HFFc6 (cell line): Measurements from ENCODE around the gene GET3. TPM values are rescaled to one million over a fixed set of nuclear protein-coding genes. Genes with fewer than 3 reads are reported as not detected.

Experiments used
- DNase-seq: peaks from one replicate; pipeline ENCODE4 v3.0.0-alpha.2; 2018
- H3K27ac Mint-ChIP-seq: 2 replicates; pipeline ENCODE4 v1.8.0; 2020; ENCODE audit warnings: mild to moderate bottlenecking, mixed read lengths
- H3K27me3 Mint-ChIP-seq: 2 replicates; pipeline ENCODE4 v1.8.0; 2021; ENCODE audit warnings: mild to moderate bottlenecking, moderate library complexity, mixed read lengths; ENCODE audit not compliant: insufficient read depth
- H3K36me3 Mint-ChIP-seq: 2 replicates; pipeline ENCODE4 v1.8.0; 2021; ENCODE audit warnings: low read depth, mixed read lengths
- H3K4me1 Mint-ChIP-seq: 2 replicates; pipeline ENCODE4 v1.8.0; 2020; ENCODE audit warnings: low read depth, mixed read lengths
- H3K4me3 Mint-ChIP-seq: 2 replicates; pipeline ENCODE4 v1.8.0; 2020; ENCODE audit warnings: mild to moderate bottlenecking, moderate library complexity, mixed read lengths
- H3K9me3 Mint-ChIP-seq: 2 replicates; pipeline ENCODE4 v1.8.0; 2020; ENCODE audit warnings: mild to moderate bottlenecking, mixed read lengths
- total RNA-seq, 6 experiments: library from RNA; stranded (reverse); fragmentation: NEBNext Ultra II Directional; extraction: Animal tissue kit (Norgen Biotek cat#: 25700); gene quantifications; 2 replicates in 1 of 6; 3 replicates in 5 of 6; pipeline ENCODE4 v1.2.3, GENCODE V29; 2021
- TF ChIP-seq, protein P1 (sequence below): fragments of 200-600 bp; sonication (generic); IDR thresholded peaks from 2 replicates; pipeline ENCODE4 v1.5.0; 2021; ENCODE audit warnings: antibody characterized with exemption, mild to moderate bottlenecking

Gene GET3
- total RNA-seq, 6 experiments from 2014 or later = 97.0 to 116 (median 107) TPM

DNA sequence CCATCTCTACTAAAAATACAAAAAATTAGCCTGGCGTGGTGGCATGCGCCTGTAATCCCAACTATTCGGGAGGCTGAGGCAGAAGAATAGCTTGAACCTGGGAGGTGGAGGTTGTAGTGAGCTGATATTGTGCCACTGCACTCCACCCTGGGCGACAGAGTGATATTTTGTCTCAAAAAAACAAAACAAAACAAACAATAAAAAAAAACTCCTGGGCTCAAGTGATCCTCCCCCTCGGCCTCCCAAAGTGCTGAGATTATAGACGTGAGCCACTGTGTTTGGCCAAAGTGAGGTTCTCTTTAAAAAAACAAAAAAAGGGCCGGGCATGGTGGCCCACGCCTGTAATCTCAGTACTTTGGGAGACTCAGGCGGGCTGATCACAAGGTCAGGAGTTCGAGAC is 50.2 kb downstream of the GET3 start:
- Mint-ChIP-seq H3K36me3 (no peaks in the 10 kb centered on the region), H3K4me1 (peaks cover 26% of the 10 kb centered on the region), H3K9me3 (peaks cover 4% of the 10 kb centered on the region; the same call in 1 of the 2 replicates), H3K27ac (no peak overlapping the region), H3K27me3 (peaks cover 11% of the 10 kb centered on the region), H3K4me3 (no peak overlapping the region)
- TF ChIP-seq, protein P1, sequence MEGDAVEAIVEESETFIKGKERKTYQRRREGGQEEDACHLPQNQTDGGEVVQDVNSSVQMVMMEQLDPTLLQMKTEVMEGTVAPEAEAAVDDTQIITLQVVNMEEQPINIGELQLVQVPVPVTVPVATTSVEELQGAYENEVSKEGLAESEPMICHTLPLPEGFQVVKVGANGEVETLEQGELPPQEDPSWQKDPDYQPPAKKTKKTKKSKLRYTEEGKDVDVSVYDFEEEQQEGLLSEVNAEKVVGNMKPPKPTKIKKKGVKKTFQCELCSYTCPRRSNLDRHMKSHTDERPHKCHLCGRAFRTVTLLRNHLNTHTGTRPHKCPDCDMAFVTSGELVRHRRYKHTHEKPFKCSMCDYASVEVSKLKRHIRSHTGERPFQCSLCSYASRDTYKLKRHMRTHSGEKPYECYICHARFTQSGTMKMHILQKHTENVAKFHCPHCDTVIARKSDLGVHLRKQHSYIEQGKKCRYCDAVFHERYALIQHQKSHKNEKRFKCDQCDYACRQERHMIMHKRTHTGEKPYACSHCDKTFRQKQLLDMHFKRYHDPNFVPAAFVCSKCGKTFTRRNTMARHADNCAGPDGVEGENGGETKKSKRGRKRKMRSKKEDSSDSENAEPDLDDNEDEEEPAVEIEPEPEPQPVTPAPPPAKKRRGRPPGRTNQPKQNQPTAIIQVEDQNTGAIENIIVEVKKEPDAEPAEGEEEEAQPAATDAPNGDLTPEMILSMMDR = no peak
- DNase-seq = no peak

DNA sequence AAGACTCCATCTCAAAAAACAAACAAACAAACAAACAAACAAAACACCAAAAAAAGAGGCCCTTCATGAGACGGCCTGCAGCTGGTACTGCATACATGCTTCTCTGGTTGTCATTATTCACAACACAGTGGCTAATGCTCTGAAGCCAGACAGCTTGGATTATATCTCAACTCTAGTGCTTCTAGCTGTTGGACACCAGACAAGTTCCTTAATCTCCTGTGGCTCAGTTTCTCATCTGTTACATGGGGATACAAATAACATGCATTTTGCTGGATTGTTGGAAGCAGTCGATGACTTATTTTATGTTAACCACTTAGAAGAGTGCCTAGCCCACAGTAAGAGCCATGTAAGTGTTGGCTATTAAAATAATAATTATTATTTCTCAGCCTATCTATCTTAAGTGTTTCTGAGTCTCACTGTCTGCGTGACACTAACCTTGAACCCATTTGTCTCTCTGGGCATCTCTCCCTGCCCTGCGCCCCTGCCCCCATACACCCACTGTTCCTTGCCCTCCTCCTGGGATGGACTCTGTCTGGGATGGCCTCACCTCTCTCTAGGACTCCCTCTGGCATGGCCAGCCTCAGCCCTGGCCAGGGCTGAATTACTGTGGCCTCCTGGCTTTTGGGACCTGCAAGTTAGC is 50.9 kb downstream of the GET3 start:
- peaks cover 17% of the 10 kb centered on the region for H3K27me3 Mint-ChIP-seq
- peaks cover 2% of the 10 kb centered on the region for H3K36me3 Mint-ChIP-seq
- TF ChIP-seq, protein P1 = no peak
- peaks cover 4% of the 10 kb centered on the region; the same call in 1 of the 2 replicates for H3K9me3 Mint-ChIP-seq
- peaks cover 26% of the 10 kb centered on the region for H3K4me1 Mint-ChIP-seq
- no peak for DNase-seq
- peak overlapping the region; percentile 87 for H3K4me3 Mint-ChIP-seq
- H3K27ac Mint-ChIP-seq = peak overlapping the region; percentile 98

GRCh38 chr19:12788682-12789097 is 51.4 kb downstream of the GET3 start:
- no peak for DNase-seq
- TF ChIP-seq, protein P1 = no peak
- peaks cover 26% of the 10 kb centered on the region for H3K4me1 Mint-ChIP-seq
- H3K27me3 Mint-ChIP-seq = peaks cover 20% of the 10 kb centered on the region
- peaks cover 4% of the 10 kb centered on the region for H3K36me3 Mint-ChIP-seq
- H3K9me3 Mint-ChIP-seq = peaks cover 4% of the 10 kb centered on the region; the same call in 1 of the 2 replicates
- H3K27ac Mint-ChIP-seq = peak overlapping the region; percentile 98
- peak overlapping the region; percentile 87 for H3K4me3 Mint-ChIP-seq

- peaks cover 4% of the 10 kb centered on the region for H3K36me3 Mint-ChIP-seq
- no peak for DNase-seq
- TF ChIP-seq, protein P1 = no peak
- peaks cover 24% of the 10 kb centered on the region for H3K27me3 Mint-ChIP-seq
- peaks cover 4% of the 10 kb centered on the region; the same call in 1 of the 2 replicates for H3K9me3 Mint-ChIP-seq
- peak overlapping the region; percentile 98 for H3K27ac Mint-ChIP-seq
- peaks cover 31% of the 10 kb centered on the region for H3K4me1 Mint-ChIP-seq
- H3K4me3 Mint-ChIP-seq = peak overlapping the region; percentile 94
Measured at GRCh38 chr19:12789098-12789903, 52.0 kb downstream of the GET3 start.

- peaks cover 4% of the 10 kb centered on the region for H3K36me3 Mint-ChIP-seq
Measured at GRCh38 chr19:12789904-12790619, 52.8 kb downstream of the GET3 start.

More at GRCh38 chr19:12789904-12790619, 52.8 kb downstream of the GET3 start:
- Mint-ChIP-seq H3K27ac (peak overlapping the region; percentile 94), H3K9me3 (peaks cover 4% of the 10 kb centered on the region; the same call in 1 of the 2 replicates), H3K4me3 (peak overlapping the region; percentile 94), H3K27me3 (peaks cover 31% of the 10 kb centered on the region), H3K4me1 (peaks cover 36% of the 10 kb centered on the region)
- DNase-seq = peak; percentile 95
- TF ChIP-seq, protein P1 = no peak
